HS-5 (cell line): ENCODE results near the gene TNS1.

Experiments
- DNase-seq: peaks from one replicate; pipeline ENCODE4 v3.0.0-alpha.2; 2012; ENCODE audit warnings: low read depth

Gene TNS1

GRCh38 chr2:217832115-217832514 is 170.7 kb downstream of the TNS1 start:
- no peak for DNase-seq

- no peak for DNase-seq
Observed at GRCh38 chr2:217831306-217831705, 171.5 kb downstream of the TNS1 start.

GRCh38 chr2:217830807-217831206 is 172.0 kb downstream of the TNS1 start:
- no peak for DNase-seq

GRCh38 chr2:217830061-217830460 is 172.7 kb downstream of the TNS1 start:
- DNase-seq: no peak

- DNase-seq: no peak
Observed at GRCh38 chr2:217829420-217829819, 173.4 kb downstream of the TNS1 start.

- DNase-seq: no peak
Observed at GRCh38 chr2:217828336-217828735, 174.5 kb downstream of the TNS1 start.

- DNase-seq: no peak
Observed at GRCh38 chr2:217827430-217828201, 175.2 kb downstream of the TNS1 start.

- no peak for DNase-seq
Observed at GRCh38 chr2:217826991-217827390, 175.8 kb downstream of the TNS1 start.

GRCh38 chr2:217826520-217826919 is 176.3 kb downstream of the TNS1 start:
- no peak for DNase-seq

GRCh38 chr2:217825469-217826235 is 177.1 kb downstream of the TNS1 start:
- DNase-seq: no peak

- DNase-seq: no peak
Observed at GRCh38 chr2:217824223-217824622, 178.6 kb downstream of the TNS1 start.

GRCh38 chr2:217823626-217824025 is 179.2 kb downstream of the TNS1 start:
- no peak for DNase-seq

GRCh38 chr2:217822296-217823252 is 180.2 kb downstream of the TNS1 start:
- no peak for DNase-seq

- no peak for DNase-seq
Observed at GRCh38 chr2:217821536-217822147, 181.2 kb downstream of the TNS1 start.

GRCh38 chr2:217820904-217821303 is 181.9 kb downstream of the TNS1 start:
- DNase-seq: no peak

- no peak for DNase-seq
Observed at GRCh38 chr2:217820091-217820819, 182.5 kb downstream of the TNS1 start.

- DNase-seq: no peak
Observed at GRCh38 chr2:217818293-217818850, 184.4 kb downstream of the TNS1 start.

- no peak for DNase-seq
Observed at GRCh38 chr2:217817466-217818292, 185.1 kb downstream of the TNS1 start.

GRCh38 chr2:217816396-217816869 is 186.4 kb downstream of the TNS1 start:
- DNase-seq: no peak

- DNase-seq: no peak
Observed at GRCh38 chr2:217813828-217814227, 189.0 kb downstream of the TNS1 start.
